HT-29 (cell line): ENCODE data around the gene IFNGR1. TPM values are rescaled to one million over a fixed set of nuclear protein-coding genes. Genes with fewer than 3 reads are reported as not detected.
A peak's percentile ranks its signal among the peaks of the same experiment; 100 is the strongest.

Experiments
- DNase-seq: peaks from one replicate; pipeline ENCODE4 v3.0.0-alpha.2; 2015; ENCODE audit warnings: low spot score
- total RNA-seq: library from RNA; depleted of rRNA; stranded (reverse); fragments of >200 nt; shearing (Covaris generic); gene quantifications from 2 replicates; pipeline ENCODE4 v1.2.3, GENCODE V29; 2014

IFNGR1 gene
- total RNA-seq, 1 experiment from 2014 or later, result 34.9 TPM

DNA sequence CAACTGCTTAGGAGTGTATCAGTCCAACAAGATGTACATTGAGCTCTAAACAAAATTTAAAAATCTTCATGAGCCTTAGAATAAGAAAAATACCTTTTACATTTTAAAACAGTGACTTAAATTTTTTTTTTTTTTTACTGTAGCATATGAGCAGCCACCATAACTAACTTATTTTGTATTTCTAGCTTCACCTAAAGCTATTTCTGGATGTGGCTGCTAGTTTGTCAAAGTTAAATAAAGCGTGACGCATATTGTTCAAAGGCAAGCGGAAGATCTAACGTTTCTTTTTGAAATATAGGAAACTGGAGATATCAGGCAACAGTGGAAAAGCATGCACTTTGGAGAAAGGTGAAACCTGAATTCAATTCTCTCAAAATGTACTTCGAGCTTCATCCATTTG, 42.5 kb downstream of the IFNGR1 start:
- DNase-seq, result no peak

DNA sequence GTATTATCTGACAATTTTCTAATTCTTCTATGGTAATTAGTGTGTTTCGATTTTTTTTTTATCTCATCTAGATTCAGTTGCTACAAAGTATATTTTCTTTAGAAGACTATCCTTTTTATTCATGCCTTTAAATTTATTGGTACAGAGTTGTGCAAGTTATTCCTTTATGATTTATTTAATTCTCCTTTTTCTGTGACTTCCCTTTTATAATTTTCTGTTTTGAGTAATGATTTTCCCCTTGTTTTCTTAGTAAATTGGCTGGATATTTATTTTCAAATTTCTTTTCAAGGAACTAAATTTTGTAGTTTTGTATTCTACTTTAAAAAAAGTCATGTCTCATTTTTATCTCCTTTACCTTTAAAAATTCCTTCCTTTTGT, 43.3 kb downstream of the IFNGR1 start:
- no peak for DNase-seq

DNA sequence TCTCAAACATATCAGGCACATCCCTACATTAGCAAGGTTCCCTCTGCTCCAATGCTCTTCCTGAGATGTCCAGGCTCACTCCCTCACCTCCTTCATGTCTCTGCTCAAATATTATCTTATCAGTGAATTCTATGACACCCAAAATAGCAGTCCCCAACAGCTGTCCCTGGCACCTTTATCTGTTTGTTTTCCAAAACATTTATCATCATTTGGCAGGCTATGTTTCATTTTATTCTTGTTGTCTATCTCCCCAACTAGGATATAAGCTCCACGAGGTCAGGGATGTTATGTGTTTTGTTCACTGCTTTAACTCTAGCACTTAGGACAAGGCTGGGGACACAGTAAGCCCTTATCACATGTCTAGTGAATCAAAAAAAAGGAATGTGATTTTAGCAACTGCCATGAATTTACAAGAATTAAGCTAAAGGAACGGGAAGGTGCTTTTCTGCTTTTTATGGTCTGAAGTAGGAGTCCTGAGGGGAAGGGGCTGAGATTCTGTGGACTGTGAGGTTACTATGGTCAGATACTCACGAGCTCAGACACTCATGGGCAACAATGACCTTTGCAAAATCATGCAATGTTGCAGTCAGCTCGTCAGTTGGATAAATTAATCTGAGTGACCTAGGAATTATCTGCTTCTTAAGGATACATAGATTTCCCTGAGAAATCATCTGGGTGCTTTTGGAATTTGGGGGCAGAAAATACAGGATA, 43.9 kb downstream of the IFNGR1 start:
- no peak for DNase-seq

DNA sequence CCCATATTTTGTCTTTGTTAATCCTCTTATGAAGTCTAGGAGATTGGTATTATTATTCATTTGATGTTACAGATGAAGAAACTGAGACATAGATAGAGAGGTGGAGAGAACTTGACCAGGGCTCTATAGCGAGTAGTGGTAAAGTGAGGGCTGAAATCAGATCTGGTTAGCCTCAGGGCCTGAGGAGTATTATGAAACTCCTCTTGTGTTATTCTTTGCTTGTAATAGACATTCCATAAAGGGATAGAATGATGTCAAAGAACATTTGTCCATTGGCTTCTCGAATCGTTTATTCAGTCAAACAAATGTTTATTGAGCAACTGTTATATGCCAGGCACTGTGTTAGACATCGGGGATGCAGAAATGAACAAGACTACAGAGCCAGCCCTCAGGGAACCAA, 45.7 kb downstream of the IFNGR1 start, which contains the start of gene IL22RA2:
Gene IL22RA2 (minus strand): TSS at position 144 of the 400 bp plus-strand sequence. CDS start 11,895 bp downstream, outside the sequence.
- DNase-seq, result no peak

DNA sequence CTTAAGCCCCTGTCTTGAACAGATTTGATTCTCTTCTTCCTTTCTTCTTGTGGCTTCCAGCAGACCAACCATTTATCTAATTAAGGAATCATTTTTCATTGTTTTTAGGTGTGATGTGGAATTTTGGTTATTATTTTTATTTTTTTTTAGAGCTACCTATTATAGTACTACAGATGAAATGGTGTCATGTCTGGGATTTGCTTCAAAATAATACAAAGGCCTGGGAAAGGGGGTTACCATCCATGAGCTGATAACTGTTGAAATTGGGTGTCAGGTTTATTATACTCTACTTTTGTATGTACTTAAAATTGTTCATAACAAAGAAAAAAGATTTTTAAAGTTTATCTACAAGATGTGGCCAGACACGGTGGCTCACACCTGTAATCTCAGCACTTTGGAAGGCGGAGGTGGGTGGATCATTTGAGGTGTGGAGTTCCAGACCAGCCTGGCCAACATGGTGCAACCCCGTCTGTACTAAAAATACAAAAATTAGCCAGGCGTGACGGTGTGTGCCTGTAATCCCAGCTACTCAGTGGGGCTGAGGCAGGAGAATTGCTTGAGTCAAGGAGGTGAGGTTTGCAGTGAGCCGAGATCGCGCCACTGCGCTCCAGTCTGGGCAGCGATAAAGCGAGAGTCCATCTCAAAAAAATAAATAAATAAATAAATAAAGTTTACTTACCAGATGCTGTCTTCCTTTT, 46.3 kb downstream of the IFNGR1 start:
- DNase-seq, result no peak

DNA sequence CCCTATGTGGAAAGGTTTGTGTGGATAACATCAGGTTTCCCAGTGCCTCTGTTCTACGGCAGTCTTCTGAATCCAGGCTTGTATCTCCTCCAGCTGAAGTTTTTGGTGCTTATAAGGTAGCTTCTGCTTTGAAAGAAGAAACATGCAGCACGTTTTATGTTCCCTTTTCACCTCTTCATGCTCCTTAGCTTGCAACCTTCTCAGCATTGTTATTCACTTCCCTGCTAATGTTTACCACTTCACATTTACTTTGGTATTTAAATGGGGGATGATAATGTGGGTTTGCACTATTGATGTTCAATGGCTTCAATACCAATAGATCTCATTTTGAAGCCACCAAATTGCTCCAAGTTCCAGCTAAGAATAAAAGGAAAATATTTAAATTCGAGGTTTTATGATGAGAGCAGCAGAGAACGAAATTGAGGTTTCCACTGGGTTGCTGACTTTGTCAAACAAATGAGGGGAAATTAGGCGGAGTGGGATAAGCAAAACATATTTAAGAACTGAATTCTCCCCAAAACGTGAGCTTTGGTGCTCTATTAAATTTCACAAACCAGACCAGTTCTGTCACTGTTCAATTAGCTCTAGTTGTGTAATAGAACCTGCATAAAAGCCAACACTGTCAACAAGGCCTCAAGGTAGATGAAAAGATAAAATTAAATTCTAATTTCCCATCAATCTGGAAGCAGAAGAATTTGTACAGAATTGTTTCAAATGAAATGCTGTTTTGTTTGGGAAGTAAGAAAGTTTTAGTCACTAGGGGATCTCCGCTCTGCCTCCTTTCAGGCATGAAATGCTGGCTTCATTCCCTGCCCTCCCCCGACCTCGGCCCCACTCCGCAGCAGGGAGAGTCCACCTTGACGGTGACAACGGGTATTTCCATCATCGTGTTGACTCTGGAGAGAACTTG, 47.1 kb downstream of the IFNGR1 start:
- no peak for DNase-seq

DNA sequence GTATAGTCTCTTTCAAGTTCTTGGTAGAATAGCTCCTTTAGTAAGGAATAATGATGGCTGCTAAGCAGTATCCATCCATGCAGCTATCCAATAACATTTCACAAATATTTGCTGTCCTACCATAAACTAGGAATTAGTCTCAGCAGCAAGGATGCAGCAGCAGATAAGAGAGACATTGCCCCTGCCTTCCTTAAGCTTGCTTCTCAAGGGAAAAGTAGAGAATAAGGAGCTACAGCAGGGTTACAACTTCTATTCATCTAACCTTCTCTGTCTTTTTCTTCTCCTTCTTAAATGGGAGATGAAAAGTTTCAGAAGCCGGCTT, 48.2 kb downstream of the IFNGR1 start:
- DNase-seq, result no peak

DNA sequence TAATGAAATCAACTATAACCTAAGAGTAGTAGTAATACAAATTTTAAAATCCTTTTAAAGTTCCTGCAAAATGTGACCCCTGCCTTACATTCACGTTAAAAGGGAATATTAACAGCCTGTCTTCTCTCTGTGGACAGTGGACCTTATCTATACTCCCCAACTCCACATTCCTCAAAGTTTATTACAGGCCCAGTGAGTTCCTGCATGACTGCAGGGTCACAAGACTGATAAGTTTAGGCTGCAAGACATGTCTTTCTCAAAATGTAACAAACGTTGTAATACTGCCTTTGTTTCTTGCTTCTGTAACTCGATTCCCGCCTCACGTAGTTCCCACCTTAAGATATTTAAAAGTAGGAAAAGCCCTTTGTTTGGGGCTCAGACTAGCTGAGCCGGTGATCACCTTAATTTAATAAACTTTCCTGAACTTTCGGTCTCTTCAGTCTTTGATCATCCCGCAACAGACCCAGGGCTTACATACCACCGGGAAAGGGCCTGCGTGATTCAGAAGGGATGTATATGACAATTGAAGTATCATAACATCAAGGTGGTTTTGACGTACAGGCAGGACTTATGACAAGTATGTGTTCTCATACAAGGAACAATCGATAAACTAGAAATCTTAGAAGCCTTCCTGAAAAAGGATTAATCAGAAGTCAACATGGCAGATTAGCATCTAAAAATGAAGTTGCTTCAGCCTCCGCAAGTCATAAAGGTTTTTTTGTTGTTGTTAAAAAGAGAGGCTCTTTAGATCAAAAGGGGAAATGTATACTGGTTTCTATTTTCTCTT, 48.7 kb downstream of the IFNGR1 start:
- no peak for DNase-seq

DNA sequence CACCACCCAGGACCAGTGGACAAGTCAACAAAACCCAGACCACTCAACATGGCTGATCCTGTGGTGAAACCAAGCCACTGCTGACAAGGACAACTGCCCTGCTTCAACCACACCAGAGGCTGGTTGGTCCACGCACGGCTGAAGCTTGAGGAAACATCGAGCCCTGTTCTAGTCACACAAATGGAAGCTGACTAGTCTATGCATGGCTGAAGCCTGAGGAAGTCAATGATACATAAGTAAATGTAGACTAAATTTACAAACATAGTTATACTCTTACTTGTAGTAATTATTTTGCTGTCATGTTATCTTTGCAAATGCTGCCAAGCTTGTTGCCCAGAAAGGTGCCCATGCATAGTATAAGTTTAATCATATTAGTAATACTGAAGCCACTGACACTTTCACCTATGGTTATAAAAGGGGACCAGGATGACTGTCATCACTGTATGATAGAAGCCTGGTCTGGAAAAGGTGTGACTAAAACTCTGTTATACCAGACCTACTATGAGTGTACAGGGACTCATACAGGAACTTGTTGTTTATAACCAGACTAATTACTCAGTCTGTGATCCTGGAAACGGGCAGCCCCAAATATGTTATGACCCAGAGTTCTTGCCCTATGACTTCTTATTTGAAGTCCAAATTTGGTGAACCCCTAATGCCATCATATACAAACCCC, 51.3 kb downstream of the IFNGR1 start:
- no peak for DNase-seq

DNA sequence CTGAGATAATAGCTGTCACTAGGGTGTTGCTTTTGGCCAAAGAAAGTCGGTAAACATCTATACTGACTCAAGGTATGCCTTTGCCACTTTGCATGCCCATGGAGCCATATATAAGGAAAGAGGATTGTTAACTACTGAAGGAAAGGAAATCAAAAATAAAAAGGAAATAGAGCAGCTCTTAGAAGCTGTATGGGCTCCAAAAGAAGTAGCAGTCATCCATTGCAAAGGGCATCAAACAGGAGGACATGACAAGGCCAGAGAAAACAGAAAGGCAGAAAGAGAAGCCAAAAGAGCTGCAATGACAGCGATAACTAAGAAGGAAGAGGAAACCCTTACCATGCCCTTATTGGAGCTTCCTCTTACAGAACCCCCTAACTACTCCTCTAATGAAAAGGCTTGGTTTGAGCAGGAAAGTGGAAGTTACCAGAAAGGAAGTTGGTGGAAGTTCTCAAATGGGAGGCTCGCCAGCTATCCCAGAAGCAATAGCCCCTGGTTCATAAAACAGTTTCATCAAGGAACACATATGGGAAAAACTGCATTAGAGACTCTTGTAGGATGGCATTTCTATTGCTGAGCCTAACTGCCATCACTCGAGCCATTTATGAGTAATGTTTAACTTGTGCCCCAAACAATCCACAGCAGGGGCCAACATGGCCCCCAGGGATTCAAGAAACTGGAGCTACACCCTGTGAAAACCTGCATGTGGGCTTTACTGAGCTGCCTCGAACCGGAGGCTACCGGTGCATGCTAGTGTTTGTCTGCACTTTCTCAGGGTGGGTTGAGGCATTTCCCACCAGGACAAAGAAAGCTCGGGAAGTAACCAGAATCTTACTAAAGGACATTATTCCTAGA, 52.7 kb downstream of the IFNGR1 start:
- DNase-seq, result no peak

DNA sequence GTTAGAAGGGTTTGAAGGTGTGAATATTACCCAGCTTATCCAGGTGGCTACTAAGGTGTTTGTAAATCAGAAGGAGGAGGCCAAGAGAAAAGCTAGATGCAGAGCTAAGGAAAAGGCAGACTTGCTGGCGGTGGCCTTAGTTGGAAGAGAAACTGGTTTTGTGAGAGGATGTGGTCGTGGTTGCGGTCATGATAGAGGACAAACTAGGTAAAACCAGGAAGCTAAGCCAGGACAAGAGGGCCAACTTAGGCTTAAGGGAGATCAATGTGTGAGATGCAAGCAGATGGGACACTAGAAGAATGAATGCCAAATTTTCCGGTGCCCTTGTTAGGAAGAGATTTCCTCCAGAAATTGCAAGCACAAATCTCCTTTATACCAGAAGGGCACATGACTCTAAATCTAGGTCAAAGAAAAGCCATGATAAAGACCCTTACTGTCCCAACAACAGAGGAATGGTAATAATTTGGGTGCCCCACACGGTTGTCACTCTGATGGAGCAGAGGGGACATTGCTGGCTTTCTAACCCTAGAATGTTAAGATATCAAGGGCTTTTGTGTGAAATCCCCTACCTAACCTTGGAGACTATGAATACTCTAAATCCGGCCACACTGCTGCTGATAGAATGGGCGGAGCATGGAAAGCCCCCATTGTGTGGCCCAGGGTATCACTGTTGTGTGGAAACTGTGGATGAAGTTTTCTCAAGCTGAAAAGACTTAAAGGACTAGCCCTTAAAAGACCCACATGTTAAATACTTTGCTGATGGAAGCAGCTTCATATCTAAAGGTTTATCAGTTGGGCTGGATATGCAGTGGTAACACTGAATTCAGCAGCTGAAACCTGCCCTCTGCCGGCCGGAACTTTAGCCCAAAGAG, 53.6 kb downstream of the IFNGR1 start:
- peak; percentile 58 for DNase-seq

DNA sequence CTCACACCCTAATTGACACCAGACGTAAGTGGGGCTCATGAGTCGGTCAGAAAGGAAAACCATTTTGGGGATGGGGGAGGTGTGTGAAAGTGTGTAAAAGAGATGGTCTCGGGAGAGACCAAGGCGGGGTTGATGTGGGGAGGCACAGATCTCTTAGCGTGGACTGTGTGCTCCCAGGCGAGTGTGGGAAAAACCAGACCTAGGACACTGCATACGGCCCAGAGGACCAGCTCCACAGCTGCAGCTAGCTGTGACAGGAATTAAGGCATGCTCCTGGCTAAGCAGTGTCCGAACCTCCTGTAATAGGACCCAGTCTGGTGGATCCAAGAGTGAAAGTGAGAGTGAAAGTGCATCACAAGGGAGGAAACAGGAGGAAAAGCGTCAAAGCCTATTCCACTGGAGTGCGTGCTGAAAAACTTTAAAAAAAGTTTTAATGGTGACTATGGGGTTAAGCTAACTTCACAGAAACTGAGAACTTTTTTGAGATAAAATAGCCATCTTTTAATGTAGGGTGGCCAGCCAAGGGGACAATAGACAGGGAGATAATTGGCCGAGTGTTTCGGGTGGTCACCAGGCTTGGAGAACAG, 55.4 kb downstream of the IFNGR1 start:
- no peak for DNase-seq

DNA sequence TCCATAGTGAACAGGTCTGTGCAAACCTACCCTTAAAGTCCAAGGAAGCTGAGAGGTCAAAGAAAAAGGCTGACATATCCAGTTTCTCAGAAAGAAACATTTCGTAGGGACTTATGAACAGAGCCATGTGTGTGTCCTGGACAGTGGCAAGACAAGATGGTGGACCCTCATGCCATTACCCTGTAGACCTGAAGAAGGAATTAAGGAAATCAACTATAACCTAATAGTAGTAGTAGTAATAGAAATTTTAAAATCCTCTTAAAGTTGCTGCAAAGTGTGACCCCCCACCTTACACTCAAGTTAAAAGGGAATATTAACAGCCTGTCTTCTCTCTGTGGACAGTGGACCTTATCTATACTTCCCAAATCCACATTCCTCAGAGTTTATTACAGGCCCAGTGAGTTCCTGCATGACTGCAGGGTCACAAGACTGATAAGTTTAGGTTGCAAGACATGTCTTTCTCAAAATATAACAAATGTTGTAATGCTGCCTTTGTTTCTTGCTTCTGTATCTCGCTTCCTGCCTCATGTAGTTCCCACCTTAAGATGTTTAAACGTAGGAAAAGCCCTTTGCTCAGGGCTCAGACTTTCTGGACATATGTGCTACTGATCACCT, 56.4 kb downstream of the IFNGR1 start:
- no peak for DNase-seq

DNA sequence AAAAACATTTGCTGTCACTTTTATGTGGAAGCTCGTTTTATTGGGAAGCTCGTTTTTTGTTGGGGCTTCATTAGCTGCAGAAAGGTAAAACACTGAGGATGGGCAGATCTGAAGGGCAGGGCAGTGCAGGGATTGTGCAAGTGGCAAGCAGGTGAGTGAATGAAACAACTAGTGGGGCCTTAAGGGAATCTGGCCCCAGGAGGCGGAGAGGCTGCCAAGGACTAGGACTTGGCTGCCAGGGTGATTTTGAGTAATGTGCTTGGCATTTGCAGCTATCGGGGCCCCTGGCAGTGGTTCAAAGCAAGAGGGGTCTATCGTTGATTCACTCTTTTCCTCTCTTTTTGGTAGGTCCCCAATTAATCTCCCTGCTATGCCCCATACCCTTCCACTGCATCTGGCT, 57.2 kb downstream of the IFNGR1 start:
- no peak for DNase-seq

DNA sequence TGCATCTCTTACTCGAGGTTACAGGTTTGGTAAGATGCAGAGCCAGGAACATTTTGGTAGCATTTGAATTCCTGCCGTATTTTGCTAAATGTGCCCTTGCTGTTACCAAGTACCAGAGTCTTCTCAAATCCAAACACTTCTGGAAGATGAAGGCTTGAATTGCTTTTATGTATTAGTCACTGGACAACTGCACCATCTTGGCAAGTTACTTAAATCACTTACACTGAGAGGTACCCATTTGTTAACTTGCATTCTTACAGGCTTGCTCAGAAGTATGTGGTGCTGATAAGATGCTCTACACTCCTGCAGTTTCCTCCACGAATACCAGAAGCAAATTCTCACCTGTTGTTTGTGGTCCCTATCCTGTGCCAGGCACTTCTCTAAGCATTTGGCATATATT, 58.4 kb downstream of the IFNGR1 start:
- no peak for DNase-seq

DNA sequence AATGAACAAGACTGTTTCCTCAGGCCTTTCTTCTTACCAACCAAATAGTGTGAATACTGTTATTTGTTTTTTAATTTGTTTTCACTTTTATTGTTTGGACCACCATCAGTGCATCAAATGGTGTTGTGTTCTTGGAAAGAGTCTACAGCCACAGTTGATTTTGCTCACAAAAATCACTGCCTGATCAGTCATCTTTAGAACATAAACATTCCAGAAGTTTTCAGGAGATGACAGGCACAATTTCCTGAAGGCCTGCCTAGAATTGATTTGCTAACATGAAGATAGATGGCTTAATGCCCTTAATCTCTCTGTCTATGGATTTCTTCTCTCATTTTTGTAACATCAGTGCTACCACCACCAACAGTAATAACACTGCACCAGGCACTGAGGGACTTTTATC, 59.3 kb downstream of the IFNGR1 start:
- DNase-seq, result no peak

DNA sequence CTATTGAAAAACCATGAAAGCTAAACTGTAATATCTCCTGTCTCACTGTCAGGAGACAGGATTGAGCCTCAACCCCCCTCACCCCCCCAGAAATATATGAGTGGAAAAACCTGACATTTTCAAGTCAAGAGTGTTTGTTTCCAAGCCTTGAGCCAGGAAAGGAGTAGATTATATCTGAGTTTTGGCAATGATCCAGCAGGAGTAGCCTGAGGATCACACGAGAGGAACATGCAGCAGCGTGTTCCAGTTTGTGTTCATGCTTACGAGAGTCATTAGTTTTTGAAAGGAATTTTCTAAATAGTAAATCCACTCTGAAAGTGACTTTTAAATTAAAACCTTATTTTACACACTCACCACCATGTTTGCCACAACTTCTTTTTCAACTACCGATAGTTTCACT, 61.6 kb downstream of the IFNGR1 start:
- peak; percentile 8 for DNase-seq

DNA sequence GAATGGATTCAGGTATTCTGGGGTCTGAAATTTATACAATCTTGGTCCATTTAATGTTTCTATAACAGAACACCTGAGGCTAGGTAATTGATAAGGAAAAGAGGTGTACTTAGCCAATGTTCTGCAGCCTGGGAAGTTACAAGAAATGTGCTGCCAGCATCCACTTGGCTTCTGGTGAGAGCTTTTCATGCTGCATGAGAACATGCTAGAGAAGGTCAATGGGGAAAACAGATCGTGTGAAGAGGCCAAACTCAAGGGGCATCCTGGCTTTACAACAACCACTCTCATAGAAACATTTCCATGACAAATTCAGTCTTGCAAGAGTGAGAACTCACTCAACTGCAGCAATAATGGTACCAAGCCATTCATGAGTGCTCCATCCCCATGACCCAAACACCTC, 62.5 kb downstream of the IFNGR1 start:
- no peak for DNase-seq
